Measurements from ENCODE around the gene REV3L.
"Not testable (repeated sequence)": the region's sequence is repeated elsewhere in the genome, so short reads cannot be mapped to it uniquely, and the experiment has no call there.

REV3L gene

GRCh38 chr6:111256646-111257045 lies 226.4 kb downstream of the REV3L start:
- no peak for DNase-seq

- not testable (repeated sequence) for DNase-seq
These were observed 227.2 kb downstream of the REV3L start for GRCh38 chr6:111255838-111256237.

GRCh38 chr6:111254779-111255166 lies 228.2 kb downstream of the REV3L start:
- no peak for DNase-seq

GRCh38 chr6:111254004-111254778 lies 228.8 kb downstream of the REV3L start:
- no peak for DNase-seq

- DNase-seq = no peak
These were observed 230.3 kb downstream of the REV3L start for GRCh38 chr6:111252726-111253125.

GRCh38 chr6:111250791-111251354 lies 232.1 kb downstream of the REV3L start:
- DNase-seq = no peak

All from activated CD4-positive, alpha-beta T cell treated with anti-CD3 and anti-CD28 coated beads, Interleukin-2, amount 50 U/mL, for 1 hour (primary cell).